T-helper 2 cell (primary cell): ENCODE measurements around the gene FGGY.

Source experiments
- DNase-seq, 5 experiments: peaks; one replicate each; pipeline versions ENCODE4 v3.0.0 to v3.0.0-alpha.2; 2012 to 2022

The FGGY gene

GRCh38 chr1:59388191-59388590 is 91.3 kb downstream of the FGGY start:
- DNase-seq = no peak

GRCh38 chr1:59389847-59390246 is 93.0 kb downstream of the FGGY start:
- DNase-seq = no peak

GRCh38 chr1:59390307-59390706 is 93.4 kb downstream of the FGGY start:
- DNase-seq = no peak

GRCh38 chr1:59391212-59392179 is 94.6 kb downstream of the FGGY start:
- no peak for DNase-seq

- DNase-seq = no peak
These were observed 96.6 kb downstream of the FGGY start for GRCh38 chr1:59393211-59394180.

GRCh38 chr1:59394706-59395425 is 98.0 kb downstream of the FGGY start:
- DNase-seq = no peak

GRCh38 chr1:59396387-59396786 is 99.5 kb downstream of the FGGY start:
- DNase-seq = no peak

- no peak for DNase-seq
These were observed 100.4 kb downstream of the FGGY start for GRCh38 chr1:59397139-59397858.

GRCh38 chr1:59399642-59400041 is 102.7 kb downstream of the FGGY start:
- DNase-seq = no peak

GRCh38 chr1:59401581-59401980 is 104.7 kb downstream of the FGGY start:
- DNase-seq = no peak

GRCh38 chr1:59404796-59405195 is 107.9 kb downstream of the FGGY start:
- DNase-seq = no peak

GRCh38 chr1:59406437-59407164 is 109.7 kb downstream of the FGGY start:
- DNase-seq = no peak

GRCh38 chr1:59408608-59409240 is 111.8 kb downstream of the FGGY start:
- no peak for DNase-seq

- DNase-seq = no peak
These were observed 112.7 kb downstream of the FGGY start for GRCh38 chr1:59409549-59409948.

GRCh38 chr1:59409986-59410385 is 113.1 kb downstream of the FGGY start:
- no peak for DNase-seq

- no peak for DNase-seq
These were observed 113.6 kb downstream of the FGGY start for GRCh38 chr1:59410457-59410856.

GRCh38 chr1:59411147-59411546 is 114.3 kb downstream of the FGGY start:
- no peak for DNase-seq

- DNase-seq = no peak
These were observed 115.9 kb downstream of the FGGY start for GRCh38 chr1:59412718-59413326.

- DNase-seq = no peak
These were observed 116.4 kb downstream of the FGGY start for GRCh38 chr1:59413327-59413720.

- DNase-seq = no peak
These were observed 117.7 kb downstream of the FGGY start for GRCh38 chr1:59414406-59415133.
